ENCODE data around the gene PIK3R3. TPM values are rescaled to one million over a fixed set of nuclear protein-coding genes. Genes with fewer than 3 reads are reported as not detected.

PIK3R3 gene
- total RNA-seq, 1 experiment from 2014 or later = 3.6 TPM

GRCh38 chr1:46013581-46013980 is 118.8 kb downstream of the PIK3R3 start:
- peaks cover 5% of the 10 kb centered on the region for H3K4me1 Mint-ChIP-seq (ENCODE audit: low read depth, unreplicated experiment)
- no peak overlapping the region for H3K4me3 Mint-ChIP-seq (ENCODE audit: unreplicated experiment)
- no TSS peak for BruUV-seq (replicated peaks)
- Histone ChIP-seq H3K4me3 (ENCODE audit: low read depth, low read length) (no peak overlapping the region), H3K36me3 (ENCODE audit: control insufficient read depth, insufficient read depth, low read length) (no peaks in the 10 kb centered on the region; the same call in 1 of the 2 replicates), H3K4me1 (no peaks in the 10 kb centered on the region), H3K9me3 (no peaks in the 10 kb centered on the region), H3K27me3 (replicated peaks; ENCODE audit: control insufficient read depth, insufficient read depth, low read length) (no peaks in the 10 kb centered on the region)
- POLR2A ChIA-PET = no interaction called here
- no peak overlapping the region for H3K27ac Mint-ChIP-seq (ENCODE audit: unreplicated experiment)
- TF ChIP-seq CTCF (IDR thresholded peaks at IDR 0.05; ENCODE audit: insufficient read depth in 1 of 2, low read depth in 1 of 2, low read length in 1 of 2, severe bottlenecking in 1 of 2, unreplicated experiment in 1 of 2) = no peak
- H3K27me3 Mint-ChIP-seq (ENCODE audit: insufficient read depth, unreplicated experiment) = no peaks in the 10 kb centered on the region
- DNase-seq = no peak
- intact Hi-C loops (cut with micrococcal nuclease; ENCODE audit: unreplicated experiment) = no loop called here
- H3K9me3 Mint-ChIP-seq (ENCODE audit: unreplicated experiment) = no peaks in the 10 kb centered on the region
- CTCF ChIA-PET = no interaction called here
- H3K36me3 Mint-ChIP-seq (ENCODE audit: insufficient read depth, unreplicated experiment) = peaks cover 15% of the 10 kb centered on the region

- Histone ChIP-seq H3K27me3 (replicated peaks; ENCODE audit: control insufficient read depth, insufficient read depth, low read length) (no peaks in the 10 kb centered on the region), H3K4me1 (no peaks in the 10 kb centered on the region), H3K9me3 (no peaks in the 10 kb centered on the region), H3K4me3 (ENCODE audit: low read depth, low read length) (no peak overlapping the region), H3K36me3 (ENCODE audit: control insufficient read depth, insufficient read depth, low read length) (no peaks in the 10 kb centered on the region; the same call in 1 of the 2 replicates)
- CTCF ChIA-PET = no interaction called here
- POLR2A ChIA-PET = no interaction called here
- H3K4me1 Mint-ChIP-seq (ENCODE audit: low read depth, unreplicated experiment) = peaks cover 5% of the 10 kb centered on the region
- peaks cover 25% of the 10 kb centered on the region for H3K36me3 Mint-ChIP-seq (ENCODE audit: insufficient read depth, unreplicated experiment)
- DNase-seq = no peak
- no peak for TF ChIP-seq CTCF (IDR thresholded peaks at IDR 0.05; ENCODE audit: insufficient read depth in 1 of 2, low read depth in 1 of 2, low read length in 1 of 2, severe bottlenecking in 1 of 2, unreplicated experiment in 1 of 2)
- no TSS peak for BruUV-seq (replicated peaks)
- no peak overlapping the region for H3K4me3 Mint-ChIP-seq (ENCODE audit: unreplicated experiment)
- no peaks in the 10 kb centered on the region for H3K27me3 Mint-ChIP-seq (ENCODE audit: insufficient read depth, unreplicated experiment)
- no peak overlapping the region for H3K27ac Mint-ChIP-seq (ENCODE audit: unreplicated experiment)
- intact Hi-C loops (cut with micrococcal nuclease; ENCODE audit: unreplicated experiment) = no loop called here
- H3K9me3 Mint-ChIP-seq (ENCODE audit: unreplicated experiment) = no peaks in the 10 kb centered on the region
Observed at GRCh38 chr1:46012236-46012635, 120.2 kb downstream of the PIK3R3 start.

GRCh38 chr1:46011121-46011695 is 121.2 kb downstream of the PIK3R3 start:
- H3K9me3 ChIP-seq = no peaks in the 10 kb centered on the region
- Mint-ChIP-seq H3K36me3 (ENCODE audit: insufficient read depth, unreplicated experiment) (peaks cover 32% of the 10 kb centered on the region), H3K27ac (ENCODE audit: unreplicated experiment) (no peak overlapping the region), H3K4me3 (ENCODE audit: unreplicated experiment) (no peak overlapping the region), H3K4me1 (ENCODE audit: low read depth, unreplicated experiment) (peaks cover 5% of the 10 kb centered on the region), H3K9me3 (ENCODE audit: unreplicated experiment) (no peaks in the 10 kb centered on the region), H3K27me3 (ENCODE audit: insufficient read depth, unreplicated experiment) (no peaks in the 10 kb centered on the region)
- intact Hi-C loops (cut with micrococcal nuclease; ENCODE audit: unreplicated experiment) = no loop called here
- H3K36me3 ChIP-seq (ENCODE audit: control insufficient read depth, insufficient read depth, low read length) = no peaks in the 10 kb centered on the region; the same call in 1 of the 2 replicates
- no peaks in the 10 kb centered on the region for H3K27me3 ChIP-seq (replicated peaks; ENCODE audit: control insufficient read depth, insufficient read depth, low read length)
- ChIA-PET POLR2A (no interaction called here), CTCF (no interaction called here)
- DNase-seq = no peak
- no peak for TF ChIP-seq CTCF (IDR thresholded peaks at IDR 0.05; ENCODE audit: insufficient read depth in 1 of 2, low read depth in 1 of 2, low read length in 1 of 2, severe bottlenecking in 1 of 2, unreplicated experiment in 1 of 2)
- no peak overlapping the region for H3K4me3 ChIP-seq (ENCODE audit: low read depth, low read length)
- no TSS peak for BruUV-seq (replicated peaks)
- no peaks in the 10 kb centered on the region for H3K4me1 ChIP-seq
